HL-60 (cell line): ENCODE results near the gene CARMIL1.

Experiments
- GABPA ChIP-seq: IDR thresholded peaks from 2 replicates; pipeline ENCODE4 v1.6.1; 2012; ENCODE audit warnings: low read depth
- POLR2AphosphoS5 ChIP-seq: IDR thresholded peaks from 2 replicates; pipeline ENCODE4 v1.6.1; 2012; ENCODE audit warnings: low read depth
- SPI1 ChIP-seq: IDR thresholded peaks from 2 replicates; pipeline ENCODE4 v1.6.1; 2012; ENCODE audit warnings: low read depth, mild to moderate bottlenecking, borderline replicate concordance
- TF ChIP-seq, protein P1 (sequence below): IDR thresholded peaks from one replicate; pipeline ENCODE4 v1.5.1; 2011; ENCODE audit warnings: low read length, control low read depth, inconsistent platforms; ENCODE audit not compliant: insufficient read depth
- TF ChIP-seq, protein P2 (sequence below): IDR thresholded peaks from 2 replicates; pipeline ENCODE4 v1.6.1; 2012; ENCODE audit warnings: low read depth; ENCODE audit not compliant: insufficient replicate concordance

DNA sequence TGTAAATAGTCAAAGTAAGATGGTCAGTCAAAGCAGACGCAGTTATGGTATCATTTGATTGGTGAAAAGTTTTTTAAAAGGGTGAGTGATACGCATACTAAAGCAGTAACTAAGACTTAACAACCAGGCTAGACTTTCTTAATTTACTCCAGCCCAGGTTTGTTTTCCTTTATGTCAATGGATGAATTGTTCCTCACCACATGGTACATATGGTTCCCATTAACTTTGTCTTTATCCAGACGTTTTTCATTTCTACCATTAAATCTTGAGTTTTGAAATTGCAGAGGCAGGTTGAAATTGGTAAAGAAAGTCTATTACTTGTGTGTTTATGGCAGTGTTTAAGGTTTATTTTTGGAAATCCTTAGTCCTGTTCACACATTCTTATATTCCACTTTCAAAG is 274.3 kb downstream of the CARMIL1 start:
- TF ChIP-seq, protein P1, sequence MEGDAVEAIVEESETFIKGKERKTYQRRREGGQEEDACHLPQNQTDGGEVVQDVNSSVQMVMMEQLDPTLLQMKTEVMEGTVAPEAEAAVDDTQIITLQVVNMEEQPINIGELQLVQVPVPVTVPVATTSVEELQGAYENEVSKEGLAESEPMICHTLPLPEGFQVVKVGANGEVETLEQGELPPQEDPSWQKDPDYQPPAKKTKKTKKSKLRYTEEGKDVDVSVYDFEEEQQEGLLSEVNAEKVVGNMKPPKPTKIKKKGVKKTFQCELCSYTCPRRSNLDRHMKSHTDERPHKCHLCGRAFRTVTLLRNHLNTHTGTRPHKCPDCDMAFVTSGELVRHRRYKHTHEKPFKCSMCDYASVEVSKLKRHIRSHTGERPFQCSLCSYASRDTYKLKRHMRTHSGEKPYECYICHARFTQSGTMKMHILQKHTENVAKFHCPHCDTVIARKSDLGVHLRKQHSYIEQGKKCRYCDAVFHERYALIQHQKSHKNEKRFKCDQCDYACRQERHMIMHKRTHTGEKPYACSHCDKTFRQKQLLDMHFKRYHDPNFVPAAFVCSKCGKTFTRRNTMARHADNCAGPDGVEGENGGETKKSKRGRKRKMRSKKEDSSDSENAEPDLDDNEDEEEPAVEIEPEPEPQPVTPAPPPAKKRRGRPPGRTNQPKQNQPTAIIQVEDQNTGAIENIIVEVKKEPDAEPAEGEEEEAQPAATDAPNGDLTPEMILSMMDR, result no peak
- no peak for TF ChIP-seq POLR2AphosphoS5
- TF ChIP-seq, protein P2, sequence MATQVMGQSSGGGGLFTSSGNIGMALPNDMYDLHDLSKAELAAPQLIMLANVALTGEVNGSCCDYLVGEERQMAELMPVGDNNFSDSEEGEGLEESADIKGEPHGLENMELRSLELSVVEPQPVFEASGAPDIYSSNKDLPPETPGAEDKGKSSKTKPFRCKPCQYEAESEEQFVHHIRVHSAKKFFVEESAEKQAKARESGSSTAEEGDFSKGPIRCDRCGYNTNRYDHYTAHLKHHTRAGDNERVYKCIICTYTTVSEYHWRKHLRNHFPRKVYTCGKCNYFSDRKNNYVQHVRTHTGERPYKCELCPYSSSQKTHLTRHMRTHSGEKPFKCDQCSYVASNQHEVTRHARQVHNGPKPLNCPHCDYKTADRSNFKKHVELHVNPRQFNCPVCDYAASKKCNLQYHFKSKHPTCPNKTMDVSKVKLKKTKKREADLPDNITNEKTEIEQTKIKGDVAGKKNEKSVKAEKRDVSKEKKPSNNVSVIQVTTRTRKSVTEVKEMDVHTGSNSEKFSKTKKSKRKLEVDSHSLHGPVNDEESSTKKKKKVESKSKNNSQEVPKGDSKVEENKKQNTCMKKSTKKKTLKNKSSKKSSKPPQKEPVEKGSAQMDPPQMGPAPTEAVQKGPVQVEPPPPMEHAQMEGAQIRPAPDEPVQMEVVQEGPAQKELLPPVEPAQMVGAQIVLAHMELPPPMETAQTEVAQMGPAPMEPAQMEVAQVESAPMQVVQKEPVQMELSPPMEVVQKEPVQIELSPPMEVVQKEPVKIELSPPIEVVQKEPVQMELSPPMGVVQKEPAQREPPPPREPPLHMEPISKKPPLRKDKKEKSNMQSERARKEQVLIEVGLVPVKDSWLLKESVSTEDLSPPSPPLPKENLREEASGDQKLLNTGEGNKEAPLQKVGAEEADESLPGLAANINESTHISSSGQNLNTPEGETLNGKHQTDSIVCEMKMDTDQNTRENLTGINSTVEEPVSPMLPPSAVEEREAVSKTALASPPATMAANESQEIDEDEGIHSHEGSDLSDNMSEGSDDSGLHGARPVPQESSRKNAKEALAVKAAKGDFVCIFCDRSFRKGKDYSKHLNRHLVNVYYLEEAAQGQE, result no peak
- TF ChIP-seq GABPA, result no peak
- TF ChIP-seq SPI1, result no peak
